GM12892 (cell line): ENCODE measurements around the gene PDE1C.

Experiments used
- POLR2A ChIP-seq: IDR thresholded peaks from 2 replicates; pipeline ENCODE4 v1.6.1; 2011; ENCODE audit warnings: low read depth, low read length, control low read depth
- POLR2AphosphoS5 ChIP-seq: IDR thresholded peaks from 2 replicates; pipeline ENCODE4 v1.6.1; 2011; ENCODE audit warnings: low read depth, low read length, control low read depth
- TAF1 ChIP-seq: IDR thresholded peaks from 2 replicates; pipeline ENCODE4 v1.6.1; 2011; ENCODE audit warnings: low read depth, mild to moderate bottlenecking, control low read depth, low read length, borderline replicate concordance

- no peak for TF ChIP-seq TAF1
- no peak for TF ChIP-seq POLR2A
- no peak for TF ChIP-seq POLR2AphosphoS5
Measured at GRCh38 chr7:31939076-31939475, 131.1 kb downstream of the PDE1C start.
